Kidney (tissue), 14 donors: ENCODE measurements around the gene ZNRF3. TPM values are rescaled to one million over a fixed set of nuclear protein-coding genes. Genes with fewer than 3 reads are reported as not detected.

Source experiments
- DNase-seq, 5 donors: peaks; one replicate each; pipeline ENCODE4 v3.0.0-alpha.2; 2013 to 2020
- FAIRE-seq: peaks from 2 replicates; lab custom pipeline; 2012; peaks lifted over from hg19 to GRCh38; lab: Jason Lieb, UNC
- H3K27ac ChIP-seq, 2 donors: one replicate each; pipeline ENCODE4 v1.7.0; 2013; ENCODE audit warnings: low read depth in 2 of 2, low read length in 2 of 2, inconsistent platforms in 1 of 2
- H3K27me3 ChIP-seq: one replicate; pipeline ENCODE4 v1.7.1; 2013; ENCODE audit warnings: low read length, inconsistent platforms; ENCODE audit not compliant: control insufficient read depth, insufficient read depth
- H3K36me3 ChIP-seq, 3 donors: one replicate each; pipeline versions ENCODE4 v1.7.0 to v1.7.1; 2013; ENCODE audit warnings: low read length in 3 of 3, control low read depth in 1 of 3, inconsistent platforms in 1 of 3; ENCODE audit not compliant: insufficient read depth in 3 of 3, control insufficient read depth in 2 of 3
- H3K4me1 ChIP-seq, 3 donors: one replicate each; pipeline versions ENCODE4 v1.7.0 to v1.7.1; 2013; ENCODE audit warnings: low read length in 3 of 3, inconsistent platforms in 1 of 3, low read depth in 1 of 3; ENCODE audit not compliant: control insufficient read depth in 2 of 3, insufficient read depth in 2 of 3
- H3K4me3 ChIP-seq, 3 donors: one replicate each; pipeline versions ENCODE4 v1.7.0 to v1.8.1; 2013; ENCODE audit warnings: low read length in 3 of 3, control low read depth in 1 of 3, inconsistent platforms in 1 of 3
- H3K9ac ChIP-seq, 3 donors: one replicate each; pipeline versions ENCODE4 v1.7.0 to v1.7.1; 2013; ENCODE audit warnings: low read length in 3 of 3, control low read depth in 1 of 3, inconsistent platforms in 1 of 3
- H3K9me3 ChIP-seq, 3 donors: one replicate each; pipeline versions ENCODE4 v1.7.0 to v1.7.1; 2013; ENCODE audit warnings: low read length in 3 of 3, control low read depth in 1 of 3, inconsistent platforms in 1 of 3; ENCODE audit not compliant: control insufficient read depth in 2 of 3, insufficient read depth in 1 of 3
- intact Hi-C: fragments of 100-400 bp; cut with DNase I; formaldehyde crosslinking; loops from one replicate; pipeline ENCODE4 v1.11.1; 2022
- polyA plus RNA-seq: library from polyadenylated mRNA; stranded (reverse); fragments of 350-450 nt; fragmentation: Illumina TruSeq; extraction: RNeasy Lipid Tissue Mini Kit (QIAGEN cat#74804); gene quantifications from one replicate; pipeline ENCODE4 v1.2.3, GENCODE V29; 2014; ENCODE audit warnings: low read depth, low replicate concordance; ENCODE audit not compliant: insufficient read depth
- total RNA-seq: library from RNA; stranded (reverse); fragmentation: NEBNext Ultra II Directional; extraction: Animal tissue kit (Norgen Biotek cat#: 25700); gene quantifications from one replicate; pipeline ENCODE4 v1.2.1, GENCODE V29; 2021
- TF ChIP-seq, protein P1 (sequence below): IDR thresholded peaks from 3 replicates; pipeline ENCODE4 v1.5.1; 2012; ENCODE audit warnings: mild to moderate bottlenecking, moderate library complexity, borderline replicate concordance; ENCODE audit not compliant: insufficient read depth; ENCODE audit errors: extremely low read depth
- donor health status: control.
- donor health status: control.
- donor health status: control.
- donor health status: control.
- donor health status: control.
- donor health status: DM: yes; HTN: yes; CAD: no.
- donor health status: Normal renal cell carcinoma (clear cell type).

Gene ZNRF3
- total and polyA plus RNA-seq, 2 donors from 2014 or later, result 6.8 to 24.4 TPM

GRCh38 chr22:28909375-28909774 lies 26.0 kb downstream of the ZNRF3 start:
- TF ChIP-seq, protein P1, sequence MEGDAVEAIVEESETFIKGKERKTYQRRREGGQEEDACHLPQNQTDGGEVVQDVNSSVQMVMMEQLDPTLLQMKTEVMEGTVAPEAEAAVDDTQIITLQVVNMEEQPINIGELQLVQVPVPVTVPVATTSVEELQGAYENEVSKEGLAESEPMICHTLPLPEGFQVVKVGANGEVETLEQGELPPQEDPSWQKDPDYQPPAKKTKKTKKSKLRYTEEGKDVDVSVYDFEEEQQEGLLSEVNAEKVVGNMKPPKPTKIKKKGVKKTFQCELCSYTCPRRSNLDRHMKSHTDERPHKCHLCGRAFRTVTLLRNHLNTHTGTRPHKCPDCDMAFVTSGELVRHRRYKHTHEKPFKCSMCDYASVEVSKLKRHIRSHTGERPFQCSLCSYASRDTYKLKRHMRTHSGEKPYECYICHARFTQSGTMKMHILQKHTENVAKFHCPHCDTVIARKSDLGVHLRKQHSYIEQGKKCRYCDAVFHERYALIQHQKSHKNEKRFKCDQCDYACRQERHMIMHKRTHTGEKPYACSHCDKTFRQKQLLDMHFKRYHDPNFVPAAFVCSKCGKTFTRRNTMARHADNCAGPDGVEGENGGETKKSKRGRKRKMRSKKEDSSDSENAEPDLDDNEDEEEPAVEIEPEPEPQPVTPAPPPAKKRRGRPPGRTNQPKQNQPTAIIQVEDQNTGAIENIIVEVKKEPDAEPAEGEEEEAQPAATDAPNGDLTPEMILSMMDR, result no peak
- Histone ChIP-seq H3K36me3 (no peaks in the 10 kb centered on the region), H3K4me3 (no peak overlapping the region), H3K27me3 (no peaks in the 10 kb centered on the region), H3K4me1 (peaks cover 16 to 61% (median 46%) of the 10 kb centered on the region in 3 donors), H3K9me3 (no peaks in the 10 kb centered on the region), H3K9ac (no peak overlapping the region), H3K27ac (peak overlapping the region in 1 of 2 donors; percentile 14)
- intact Hi-C loops, result no loop called here
- FAIRE-seq, result no peak
- DNase-seq, result peak in 1 of 5 donors; percentile 29

GRCh38 chr22:28910569-28911303 lies 27.4 kb downstream of the ZNRF3 start:
- no peak for FAIRE-seq
- Histone ChIP-seq H3K9me3 (no peaks in the 10 kb centered on the region), H3K27ac (peak overlapping the region; percentile 77 to 85), H3K4me1 (peaks cover 7 to 59% (median 35%) of the 10 kb centered on the region in 3 donors), H3K36me3 (no peaks in the 10 kb centered on the region), H3K9ac (peak overlapping the region in 1 of 3 donors; percentile 21), H3K4me3 (no peak overlapping the region), H3K27me3 (no peaks in the 10 kb centered on the region)
- TF ChIP-seq, protein P1, result no peak
- intact Hi-C loops, result no loop called here
- DNase-seq, result peak in 1 of 5 donors; percentile 39

GRCh38 chr22:28911304-28911690 lies 27.9 kb downstream of the ZNRF3 start:
- Histone ChIP-seq H3K9ac (peak overlapping the region in 1 of 3 donors; percentile 21), H3K4me1 (peaks cover 5 to 53% (median 32%) of the 10 kb centered on the region in 3 donors), H3K9me3 (no peaks in the 10 kb centered on the region), H3K36me3 (no peaks in the 10 kb centered on the region), H3K4me3 (no peak overlapping the region), H3K27me3 (no peaks in the 10 kb centered on the region), H3K27ac (peak overlapping the region; percentile 77 to 85)
- TF ChIP-seq, protein P1, result no peak
- peak in 4 of 5 donors; percentile 50 to 81 (median 71) for DNase-seq
- intact Hi-C loops, result no loop called here
- FAIRE-seq, result no peak
